ENCODE data around the gene MED4. TPM values are rescaled to one million over a fixed set of nuclear protein-coding genes. Genes with fewer than 3 reads are reported as not detected.
A peak's percentile ranks its signal among the peaks of the same experiment; 100 is the strongest.

The MED4 gene
- total and polyA plus RNA-seq, 2 donors (not counting 1 experiment from before 2014, with no cell fraction given), result 15.4 to 50.1 TPM

- ATAC-seq (ENCODE audit: low read depth) (no peak), DNase-seq (no peak)
- peaks cover 3% of the 10 kb centered on the region for H3K9me3 Mint-ChIP-seq (ENCODE audit: insufficient read depth)
- Histone ChIP-seq H2AFZ (ENCODE audit: insufficient read depth, low read depth, low read length, poor library complexity, severe bottlenecking) (peak overlapping the region; percentile 82), H3K4me1 (ENCODE audit: control insufficient read depth in 2 of 2, insufficient read depth in 2 of 2, low read length in 2 of 2) (peaks cover 16 to 17% of the 10 kb centered on the region in 2 donors), H3K4me3 (ENCODE audit: control extremely low read depth in 1 of 5, extremely low read depth in 1 of 5, insufficient read depth in 1 of 5, low read depth in 2 of 5, low read length in 4 of 5) (peak overlapping the region; percentile 86 to 99 (median 92)), H3K9ac (ENCODE audit: low read length) (peak overlapping the region; percentile 95), H3K36me3 (replicated peaks in 1 of 2; ENCODE audit: control extremely low read depth in 1 of 2, control insufficient read depth in 1 of 2, extremely low read depth in 1 of 2, insufficient read depth in 2 of 2, low read length in 1 of 2) (peaks cover 0 to 2% of the 10 kb centered on the region in 2 experiments), H3K79me2 (ENCODE audit: control insufficient read depth, insufficient read depth, low read length) (peaks cover 65% of the 10 kb centered on the region), H4K20me1 (ENCODE audit: control insufficient read depth, insufficient read depth, low read length, poor library complexity, severe bottlenecking) (peaks cover 41% of the 10 kb centered on the region), H3K27me3 (replicated peaks in 1 of 4; ENCODE audit: control extremely low read depth in 1 of 4, control insufficient read depth in 3 of 4, insufficient read depth in 4 of 4, low read length in 3 of 4) (no peaks in the 10 kb centered on the region), H3K4me2 (replicated peaks; ENCODE audit: low read depth, low read length, poor library complexity, severe bottlenecking) (peak overlapping the region; percentile 89), H3K27ac (ENCODE audit: low read length in 2 of 2) (peak overlapping the region; percentile 83 to 89), H3K9me3 (ENCODE audit: control extremely low read depth in 1 of 3, control insufficient read depth in 2 of 3, insufficient read depth in 1 of 3, low read length in 2 of 3) (peaks cover 0 to 5% (median 0%) of the 10 kb centered on the region in 3 donors)
- H3K27me3 Mint-ChIP-seq, result peaks cover 9% of the 10 kb centered on the region
- no peak for TF ChIP-seq EZH2 (IDR thresholded peaks at IDR 0.05; ENCODE audit: borderline replicate concordance, insufficient read depth, low read depth, low read length, poor library complexity, severe bottlenecking)
- TF ChIP-seq, protein P1, sequence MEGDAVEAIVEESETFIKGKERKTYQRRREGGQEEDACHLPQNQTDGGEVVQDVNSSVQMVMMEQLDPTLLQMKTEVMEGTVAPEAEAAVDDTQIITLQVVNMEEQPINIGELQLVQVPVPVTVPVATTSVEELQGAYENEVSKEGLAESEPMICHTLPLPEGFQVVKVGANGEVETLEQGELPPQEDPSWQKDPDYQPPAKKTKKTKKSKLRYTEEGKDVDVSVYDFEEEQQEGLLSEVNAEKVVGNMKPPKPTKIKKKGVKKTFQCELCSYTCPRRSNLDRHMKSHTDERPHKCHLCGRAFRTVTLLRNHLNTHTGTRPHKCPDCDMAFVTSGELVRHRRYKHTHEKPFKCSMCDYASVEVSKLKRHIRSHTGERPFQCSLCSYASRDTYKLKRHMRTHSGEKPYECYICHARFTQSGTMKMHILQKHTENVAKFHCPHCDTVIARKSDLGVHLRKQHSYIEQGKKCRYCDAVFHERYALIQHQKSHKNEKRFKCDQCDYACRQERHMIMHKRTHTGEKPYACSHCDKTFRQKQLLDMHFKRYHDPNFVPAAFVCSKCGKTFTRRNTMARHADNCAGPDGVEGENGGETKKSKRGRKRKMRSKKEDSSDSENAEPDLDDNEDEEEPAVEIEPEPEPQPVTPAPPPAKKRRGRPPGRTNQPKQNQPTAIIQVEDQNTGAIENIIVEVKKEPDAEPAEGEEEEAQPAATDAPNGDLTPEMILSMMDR (IDR thresholded peaks at IDR 0.05), result no peak
- H3K4me3 Mint-ChIP-seq, result peak overlapping the region; percentile 94
- intact Hi-C loops (cut with micrococcal nuclease), result loop anchor here (10.0 kb wide), 1 partner anchor 1300 kb away; the partner anchor contains the start of gene ESD
- POLR2A ChIA-PET, result interaction anchor here (0.8 to 1.7 kb wide), 3 partner anchors 56 to 1698 kb away, joined by 4 to 6 read pairs (median 5); partner anchors contain the start of genes KPNA3 and NUDT15
- WGBS (ENCODE audit: insufficient coverage), result under 1% methylated on average over 14 of the region's 14 CpGs
- peak overlapping the region; percentile 95 for H3K27ac Mint-ChIP-seq
- peaks cover 35% of the 10 kb centered on the region for H3K4me1 Mint-ChIP-seq
- CTCF ChIA-PET, result interaction anchor here (0.7 to 4.4 kb wide), 20 partner anchors 9 to 674 kb away, joined by 3 to 27 read pairs (median 4); partner anchors contain the start of genes ITM2B and NUDT15
Measured at GRCh38 chr13:48094404-48094780, 512 bp downstream of the MED4 start.

DNA sequence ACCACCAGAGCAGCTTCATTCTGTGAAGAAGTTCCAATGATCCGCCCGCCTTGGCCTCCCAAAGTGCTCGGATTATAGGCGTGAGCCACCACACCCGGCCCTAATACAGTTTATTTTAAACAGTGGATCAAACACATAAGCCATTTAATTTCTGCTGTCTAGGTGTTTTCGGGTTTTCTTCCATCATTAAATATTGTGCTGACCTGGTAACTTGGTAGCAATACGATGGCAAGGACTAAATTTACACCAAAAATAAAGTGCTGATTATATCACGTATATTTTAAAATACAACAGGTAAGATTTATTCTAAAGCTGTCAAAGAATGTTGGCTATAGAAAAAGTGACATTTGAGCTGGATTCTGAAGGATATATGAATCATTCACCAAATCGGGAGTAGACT lies 1.3 kb downstream of the MED4 start:
- TF ChIP-seq, protein P1 (IDR thresholded peaks at IDR 0.05), result no peak
- no peak for TF ChIP-seq EZH2 (IDR thresholded peaks at IDR 0.05; ENCODE audit: borderline replicate concordance, insufficient read depth, low read depth, low read length, poor library complexity, severe bottlenecking)
- Mint-ChIP-seq H3K27ac (peak overlapping the region; percentile 32), H3K4me1 (peaks cover 42% of the 10 kb centered on the region), H3K9me3 (ENCODE audit: insufficient read depth) (peaks cover 3% of the 10 kb centered on the region), H3K4me3 (peak overlapping the region; percentile 94), H3K27me3 (peaks cover 1% of the 10 kb centered on the region)
- CTCF ChIA-PET, result interaction anchor here (0.7 to 4.4 kb wide), 5 partner anchors 9 to 486 kb away, joined by 3 to 27 read pairs (median 15); partner anchors contain the start of genes ITM2B and NUDT15
- intact Hi-C loops (cut with micrococcal nuclease), result loop anchor here (10.0 kb wide), 1 partner anchor 1299 kb away; the partner anchor contains the start of gene ESD
- Histone ChIP-seq H2AFZ (ENCODE audit: insufficient read depth, low read depth, low read length, poor library complexity, severe bottlenecking) (no peak overlapping the region), H3K9me3 (ENCODE audit: control extremely low read depth in 1 of 3, control insufficient read depth in 2 of 3, insufficient read depth in 1 of 3, low read length in 2 of 3) (peaks cover 0 to 5% (median 0%) of the 10 kb centered on the region in 3 donors), H3K36me3 (replicated peaks in 1 of 2; ENCODE audit: control extremely low read depth in 1 of 2, control insufficient read depth in 1 of 2, extremely low read depth in 1 of 2, insufficient read depth in 2 of 2, low read length in 1 of 2) (peaks cover 0 to 2% of the 10 kb centered on the region in 2 experiments), H4K20me1 (ENCODE audit: control insufficient read depth, insufficient read depth, low read length, poor library complexity, severe bottlenecking) (peaks cover 45% of the 10 kb centered on the region), H3K79me2 (ENCODE audit: control insufficient read depth, insufficient read depth, low read length) (peaks cover 73% of the 10 kb centered on the region), H3K27me3 (replicated peaks in 1 of 4; ENCODE audit: control extremely low read depth in 1 of 4, control insufficient read depth in 3 of 4, insufficient read depth in 4 of 4, low read length in 3 of 4) (no peaks in the 10 kb centered on the region), H3K9ac (ENCODE audit: low read length) (no peak overlapping the region), H3K4me1 (ENCODE audit: control insufficient read depth in 2 of 2, insufficient read depth in 2 of 2, low read length in 2 of 2) (peaks cover 16 to 17% of the 10 kb centered on the region in 2 donors), H3K4me2 (replicated peaks; ENCODE audit: low read depth, low read length, poor library complexity, severe bottlenecking) (peak overlapping the region; percentile 89), H3K4me3 (ENCODE audit: control extremely low read depth in 1 of 5, extremely low read depth in 1 of 5, insufficient read depth in 1 of 5, low read depth in 2 of 5, low read length in 4 of 5) (peak overlapping the region in 2 of 5 experiments; percentile 86 to 88), H3K27ac (ENCODE audit: low read length in 2 of 2) (no peak overlapping the region)
- DNase-seq, result no peak
- POLR2A ChIA-PET, result no interaction called here
- ATAC-seq (ENCODE audit: low read depth), result no peak
- WGBS (ENCODE audit: insufficient coverage), result 100% methylated on average over 1 of the region's 9 CpGs
